ENCODE measurements around the gene DCAF8L2. TPM values are rescaled to one million over a fixed set of nuclear protein-coding genes. Genes with fewer than 3 reads are reported as not detected.

DCAF8L2 gene
- total and polyA plus RNA-seq, 2 donors (not counting 3 experiments of a cell fraction or from before 2014, with no cell fraction given): 0.15 to 0.36 TPM

- Histone ChIP-seq H3K9ac (replicated peaks; ENCODE audit: extremely low read depth, insufficient read depth, low read length) (no peak overlapping the region), H3K9me3 (replicated peaks; ENCODE audit: control insufficient read depth, insufficient read depth, low read length) (no peaks in the 10 kb centered on the region), H4K20me1 (replicated peaks; ENCODE audit: control insufficient read depth, extremely low read depth, insufficient read depth, low read length) (no peaks in the 10 kb centered on the region), H3K27ac (ENCODE audit: insufficient read depth, low read depth, low read length) (no peak overlapping the region), H2AFZ (ENCODE audit: low read depth, low read length) (no peak overlapping the region), H3K79me2 (ENCODE audit: control insufficient read depth, insufficient read depth, low read length) (no peaks in the 10 kb centered on the region), H3K9me1 (replicated peaks; ENCODE audit: control insufficient read depth, extremely low read depth, insufficient read depth, low read length) (no peaks in the 10 kb centered on the region), H3K4me3 (replicated peaks in 1 of 3; ENCODE audit: insufficient read depth in 1 of 3, low read depth in 1 of 3, low read length in 3 of 3) (no peak overlapping the region), H3K27me3 (ENCODE audit: control insufficient read depth in 2 of 2, insufficient read depth in 2 of 2, low read length in 2 of 2) (no peaks in the 10 kb centered on the region), H3K4me1 (ENCODE audit: control insufficient read depth, extremely low read depth, insufficient read depth, low read length) (no peaks in the 10 kb centered on the region), H3K36me3 (ENCODE audit: control insufficient read depth in 2 of 2, extremely low read depth in 1 of 2, insufficient read depth in 2 of 2, low read length in 2 of 2) (no peaks in the 10 kb centered on the region), H3K4me2 (ENCODE audit: insufficient read depth, low read length) (no peak overlapping the region)
- TF ChIP-seq FOS (IDR thresholded peaks at IDR 0.05; ENCODE audit: borderline replicate concordance, insufficient read depth, low read length): no peak
- TF ChIP-seq MAX (IDR thresholded peaks at IDR 0.05; ENCODE audit: insufficient read depth, insufficient read length): no peak
- no peak for TF ChIP-seq JUN (IDR thresholded peaks at IDR 0.05; ENCODE audit: borderline replicate concordance, insufficient read depth, insufficient read length, low read depth)
- no peak for TF ChIP-seq CTCF (IDR thresholded peaks at IDR 0.05; ENCODE audit: extremely low read depth in 1 of 2, insufficient read depth in 1 of 2, low read depth in 1 of 2, low read length in 2 of 2)
- TF ChIP-seq POLR2A (IDR thresholded peaks at IDR 0.05; ENCODE audit: low read depth, low read length): no peak
- TF ChIP-seq GATA2 (IDR thresholded peaks at IDR 0.05; ENCODE audit: insufficient read depth, insufficient read length, low read depth, low read length): no peak
- no peak for TF ChIP-seq MYC (IDR thresholded peaks at IDR 0.05; ENCODE audit: low read depth, low read length)
- TF ChIP-seq POLR2AphosphoS5 (IDR thresholded peaks at IDR 0.05; ENCODE audit: insufficient read depth, low read depth, low read length): no peak
- TF ChIP-seq EZH2 (IDR thresholded peaks at IDR 0.05; ENCODE audit: borderline replicate concordance, low read depth, low read length, severe bottlenecking): no peak
- BruUV-seq (replicated peaks): no TSS peak
- CTCF ChIA-PET: no interaction called here
- FAIRE-seq: no peak
- POLR2A ChIA-PET: no interaction called here
- intact Hi-C loops (cut with micrococcal nuclease): no loop called here
- dilution Hi-C loops (cut with MboI; ENCODE audit: extremely low pct_ligation_motif_present, low sequenced_read_pairs): no loop called here
- no peak for DNase-seq (ENCODE audit: low read depth, low spot score)
Measured at GRCh38 chrX:27796640-27797257, 206.6 kb downstream of the DCAF8L2 start.
